ENCODE measurements around the gene DTD2.
"Not testable (repeated sequence)": the region's sequence is repeated elsewhere in the genome, so short reads cannot be mapped to it uniquely, and the experiment has no call there.

DTD2 gene

GRCh38 chr14:31442284-31442683 lies 15.0 kb downstream of the DTD2 start:
- DNase-seq: no peak

GRCh38 chr14:31441273-31442111 lies 15.8 kb downstream of the DTD2 start:
- DNase-seq: no peak

- DNase-seq: no peak
These were observed 17.0 kb downstream of the DTD2 start for GRCh38 chr14:31440280-31440679.

- DNase-seq: peak in 3 of 56 donors; percentile 2 to 8 (median 3)
These were observed 17.7 kb downstream of the DTD2 start for GRCh38 chr14:31439561-31439960.

GRCh38 chr14:31437045-31437691 lies 20.1 kb downstream of the DTD2 start:
- not testable (repeated sequence) for DNase-seq

- no peak for DNase-seq
These were observed 22.0 kb downstream of the DTD2 start for GRCh38 chr14:31435276-31435675.

- no peak for DNase-seq
These were observed 26.6 kb downstream of the DTD2 start for GRCh38 chr14:31430634-31431264.

- no peak for DNase-seq
These were observed 27.5 kb downstream of the DTD2 start for GRCh38 chr14:31429791-31430190.

GRCh38 chr14:31428011-31428410 lies 29.3 kb downstream of the DTD2 start:
- DNase-seq: no peak

GRCh38 chr14:31426663-31427062 lies 30.6 kb downstream of the DTD2 start:
- DNase-seq: no peak

GRCh38 chr14:31425905-31426304 lies 31.4 kb downstream of the DTD2 start:
- no peak for DNase-seq

GRCh38 chr14:31421200-31421599 lies 36.1 kb downstream of the DTD2 start:
- no peak for DNase-seq

- peak; percentile 40 to 96 (median 87) for DNase-seq
These were observed 36.8 kb downstream of the DTD2 start, which contains the start of gene HEATR5A for GRCh38 chr14:31420319-31421111. Gene HEATR5A, minus strand, starts transcription at chr14:31420550. Its CDS starts 17,575 bp downstream, at chr14:31402975.

GRCh38 chr14:31419967-31420318 lies 37.4 kb downstream of the DTD2 start:
- peak in 38 of 56 donors; percentile 8 to 74 (median 38) for DNase-seq

GRCh38 chr14:31419179-31419966 lies 37.9 kb downstream of the DTD2 start:
- DNase-seq: no peak

GRCh38 chr14:31418440-31418839 lies 38.9 kb downstream of the DTD2 start:
- no peak for DNase-seq

GRCh38 chr14:31414190-31414833 lies 43.0 kb downstream of the DTD2 start:
- DNase-seq: no peak

- DNase-seq: no peak
These were observed 46.0 kb downstream of the DTD2 start for GRCh38 chr14:31411218-31411727.

GRCh38 chr14:31410048-31410650 lies 47.2 kb downstream of the DTD2 start:
- DNase-seq: no peak
